ENCODE measurements around the gene STPG4.

The STPG4 gene

GRCh38 chr2:47098953-47099352 is 56.2 kb downstream of the STPG4 start:
- Mint-ChIP-seq H3K4me3 (no peak overlapping the region), H3K27me3 (peaks cover 7% of the 10 kb centered on the region), H3K27ac (no peak overlapping the region), H3K4me1 (ENCODE audit: low read depth) (peaks cover 7% of the 10 kb centered on the region), H3K9me3 (no peaks in the 10 kb centered on the region), H3K36me3 (ENCODE audit: low read depth) (no peaks in the 10 kb centered on the region)
- intact Hi-C loops (cut with micrococcal nuclease), result no loop called here

GRCh38 chr2:47097563-47097962 is 57.5 kb downstream of the STPG4 start:
- intact Hi-C loops (cut with micrococcal nuclease), result no loop called here
- peaks cover 7% of the 10 kb centered on the region for H3K27me3 Mint-ChIP-seq
- H3K36me3 Mint-ChIP-seq (ENCODE audit: low read depth), result no peaks in the 10 kb centered on the region
- no peak overlapping the region for H3K27ac Mint-ChIP-seq
- H3K9me3 Mint-ChIP-seq, result no peaks in the 10 kb centered on the region
- H3K4me1 Mint-ChIP-seq (ENCODE audit: low read depth), result peaks cover 7% of the 10 kb centered on the region
- no peak overlapping the region for H3K4me3 Mint-ChIP-seq

GRCh38 chr2:47096451-47096850 is 58.7 kb downstream of the STPG4 start:
- no peaks in the 10 kb centered on the region for H3K9me3 Mint-ChIP-seq
- intact Hi-C loops (cut with micrococcal nuclease), result no loop called here
- H3K27ac Mint-ChIP-seq, result no peak overlapping the region
- H3K4me3 Mint-ChIP-seq, result no peak overlapping the region
- peaks cover 7% of the 10 kb centered on the region for H3K27me3 Mint-ChIP-seq
- peaks cover 7% of the 10 kb centered on the region for H3K4me1 Mint-ChIP-seq (ENCODE audit: low read depth)
- no peaks in the 10 kb centered on the region for H3K36me3 Mint-ChIP-seq (ENCODE audit: low read depth)

- Mint-ChIP-seq H3K9me3 (no peaks in the 10 kb centered on the region), H3K27ac (peak overlapping the region; percentile 38), H3K27me3 (peaks cover 3% of the 10 kb centered on the region), H3K4me3 (no peak overlapping the region), H3K36me3 (ENCODE audit: low read depth) (no peaks in the 10 kb centered on the region), H3K4me1 (ENCODE audit: low read depth) (peaks cover 15% of the 10 kb centered on the region)
- intact Hi-C loops (cut with micrococcal nuclease), result no loop called here
These were observed 59.6 kb downstream of the STPG4 start for GRCh38 chr2:47095349-47096020.

- Mint-ChIP-seq H3K4me1 (ENCODE audit: low read depth) (peaks cover 23% of the 10 kb centered on the region), H3K9me3 (no peaks in the 10 kb centered on the region), H3K4me3 (no peak overlapping the region), H3K27me3 (peaks cover 3% of the 10 kb centered on the region), H3K36me3 (ENCODE audit: low read depth) (no peaks in the 10 kb centered on the region), H3K27ac (no peak overlapping the region)
- intact Hi-C loops (cut with micrococcal nuclease), result no loop called here
These were observed 60.5 kb downstream of the STPG4 start for GRCh38 chr2:47094511-47095142.

- H3K27me3 Mint-ChIP-seq, result peaks cover 3% of the 10 kb centered on the region
- intact Hi-C loops (cut with micrococcal nuclease), result no loop called here
- peaks cover 32% of the 10 kb centered on the region for H3K4me1 Mint-ChIP-seq (ENCODE audit: low read depth)
- H3K9me3 Mint-ChIP-seq, result no peaks in the 10 kb centered on the region
- H3K27ac Mint-ChIP-seq, result no peak overlapping the region
- no peak overlapping the region for H3K4me3 Mint-ChIP-seq
- H3K36me3 Mint-ChIP-seq (ENCODE audit: low read depth), result no peaks in the 10 kb centered on the region
These were observed 61.5 kb downstream of the STPG4 start for GRCh38 chr2:47093626-47094025.

GRCh38 chr2:47092465-47092864 is 62.6 kb downstream of the STPG4 start:
- Mint-ChIP-seq H3K4me1 (ENCODE audit: low read depth) (peaks cover 32% of the 10 kb centered on the region), H3K27ac (no peak overlapping the region)
- intact Hi-C loops (cut with micrococcal nuclease), result no loop called here

GRCh38 chr2:47091118-47091517 is 64.0 kb downstream of the STPG4 start:
- Mint-ChIP-seq H3K4me1 (ENCODE audit: low read depth) (peaks cover 39% of the 10 kb centered on the region), H3K4me3 (no peak overlapping the region), H3K27ac (no peak overlapping the region), H3K27me3 (peaks cover under 1% of the 10 kb centered on the region), H3K9me3 (no peaks in the 10 kb centered on the region), H3K36me3 (ENCODE audit: low read depth) (no peaks in the 10 kb centered on the region)
- intact Hi-C loops (cut with micrococcal nuclease), result no loop called here

More at GRCh38 chr2:47092465-47092864, 62.6 kb downstream of the STPG4 start:
- no peaks in the 10 kb centered on the region for H3K9me3 Mint-ChIP-seq
- H3K36me3 Mint-ChIP-seq (ENCODE audit: low read depth), result no peaks in the 10 kb centered on the region
- peaks cover 3% of the 10 kb centered on the region for H3K27me3 Mint-ChIP-seq
- H3K4me3 Mint-ChIP-seq, result no peak overlapping the region

GRCh38 chr2:47089083-47089464 is 66.0 kb downstream of the STPG4 start:
- Mint-ChIP-seq H3K36me3 (ENCODE audit: low read depth) (no peaks in the 10 kb centered on the region), H3K4me3 (no peak overlapping the region), H3K27ac (peak overlapping the region; percentile 34), H3K4me1 (ENCODE audit: low read depth) (peaks cover 52% of the 10 kb centered on the region), H3K27me3 (no peaks in the 10 kb centered on the region), H3K9me3 (no peaks in the 10 kb centered on the region)
- intact Hi-C loops (cut with micrococcal nuclease), result no loop called here

GRCh38 chr2:47088371-47089082 is 66.6 kb downstream of the STPG4 start:
- intact Hi-C loops (cut with micrococcal nuclease), result no loop called here
- Mint-ChIP-seq H3K36me3 (ENCODE audit: low read depth) (no peaks in the 10 kb centered on the region), H3K4me1 (ENCODE audit: low read depth) (peaks cover 58% of the 10 kb centered on the region), H3K4me3 (no peak overlapping the region), H3K27ac (peak overlapping the region; percentile 34), H3K27me3 (no peaks in the 10 kb centered on the region), H3K9me3 (no peaks in the 10 kb centered on the region)

- H3K4me1 Mint-ChIP-seq (ENCODE audit: low read depth), result peaks cover 73% of the 10 kb centered on the region
- H3K9me3 Mint-ChIP-seq, result no peaks in the 10 kb centered on the region
- no peaks in the 10 kb centered on the region for H3K36me3 Mint-ChIP-seq (ENCODE audit: low read depth)
- H3K4me3 Mint-ChIP-seq, result no peak overlapping the region
- intact Hi-C loops (cut with micrococcal nuclease), result no loop called here
- peak overlapping the region; percentile 87 for H3K27ac Mint-ChIP-seq
- no peaks in the 10 kb centered on the region for H3K27me3 Mint-ChIP-seq
These were observed 68.1 kb downstream of the STPG4 start for GRCh38 chr2:47087051-47087450.

GRCh38 chr2:47086571-47086970 is 68.5 kb downstream of the STPG4 start:
- Mint-ChIP-seq H3K27ac (peak overlapping the region; percentile 87), H3K9me3 (no peaks in the 10 kb centered on the region), H3K27me3 (no peaks in the 10 kb centered on the region), H3K36me3 (ENCODE audit: low read depth) (no peaks in the 10 kb centered on the region), H3K4me3 (no peak overlapping the region), H3K4me1 (ENCODE audit: low read depth) (peaks cover 73% of the 10 kb centered on the region)
- intact Hi-C loops (cut with micrococcal nuclease), result no loop called here

GRCh38 chr2:47086054-47086471 is 69.0 kb downstream of the STPG4 start:
- H3K9me3 Mint-ChIP-seq, result no peaks in the 10 kb centered on the region
- peak overlapping the region; percentile 52 for H3K4me3 Mint-ChIP-seq
- H3K36me3 Mint-ChIP-seq (ENCODE audit: low read depth), result no peaks in the 10 kb centered on the region
- H3K27ac Mint-ChIP-seq, result peak overlapping the region; percentile 87
- peaks cover 71% of the 10 kb centered on the region for H3K4me1 Mint-ChIP-seq (ENCODE audit: low read depth)
- no peaks in the 10 kb centered on the region for H3K27me3 Mint-ChIP-seq
- intact Hi-C loops (cut with micrococcal nuclease), result no loop called here

- intact Hi-C loops (cut with micrococcal nuclease), result no loop called here
- H3K4me3 Mint-ChIP-seq, result peak overlapping the region; percentile 37
- peaks cover 72% of the 10 kb centered on the region for H3K4me1 Mint-ChIP-seq (ENCODE audit: low read depth)
- H3K36me3 Mint-ChIP-seq (ENCODE audit: low read depth), result peaks cover under 1% of the 10 kb centered on the region
- H3K27ac Mint-ChIP-seq, result peak overlapping the region; percentile 87
- H3K27me3 Mint-ChIP-seq, result no peaks in the 10 kb centered on the region
- no peaks in the 10 kb centered on the region for H3K9me3 Mint-ChIP-seq
These were observed 71.0 kb downstream of the STPG4 start for GRCh38 chr2:47083886-47084687.
